Gastroesophageal sphincter (tissue), 4 donors: ENCODE measurements around the gene LTBP1. TPM values are rescaled to one million over a fixed set of nuclear protein-coding genes. Genes with fewer than 3 reads are reported as not detected.
A peak's percentile ranks its signal among the peaks of the same experiment; 100 is the strongest.

ENCODE experiments used
- ATAC-seq: fragments of 150-250 bp; one replicate; pipeline ENCODE4 v1.9.1; 2016; ENCODE audit warnings: mild to moderate bottlenecking, moderate library complexity
- H3K27ac ChIP-seq, 4 donors: fragments of 200-600 bp; sonication (generic) in 3 of 4; 1 replicate in 3 of 4; 2 replicates in 1 of 4; pipeline ENCODE4 v1.5.1; 2016 to 2019
- H3K27me3 ChIP-seq: fragments of 200-600 bp; sonication (generic); one replicate; pipeline ENCODE4 v1.5.1; 2019
- H3K36me3 ChIP-seq, 2 donors: fragments of 200-600 bp; sonication (generic); one replicate each; pipeline ENCODE4 v1.5.1; 2019; ENCODE audit warnings: control low read depth in 1 of 2
- H3K4me1 ChIP-seq, 3 donors: fragments of 200-600 bp; sonication (generic); 1 replicate in 2 of 3; 2 replicates in 1 of 3; pipeline ENCODE4 v1.5.1; 2016 to 2019; ENCODE audit warnings: control low read depth in 2 of 3
- H3K4me3 ChIP-seq, 2 donors: fragments of 200-600 bp; sonication (generic); one replicate each; pipeline ENCODE4 v1.5.1; 2019; ENCODE audit warnings: mild to moderate bottlenecking in 1 of 2, moderate library complexity in 1 of 2
- H3K9me3 ChIP-seq, 3 donors: fragments of 200-600 bp; sonication (generic); one replicate each; pipeline ENCODE4 v1.5.1; 2017 to 2019; ENCODE audit warnings: control low read depth in 2 of 3
- CTCF ChIP-seq, 4 experiments: fragments of 200-600 bp in 2 of 4; fragments of 450-650 bp in 2 of 4; sonication (generic) in 1 of 4; IDR thresholded peaks; one replicate each; pipeline ENCODE4 v1.5.1; 2017 to 2019; ENCODE audit warnings: antibody characterized with exemption in 4 of 4, mild to moderate bottlenecking in 2 of 4, moderate library complexity in 2 of 4
- EP300 ChIP-seq: sonication (generic); formaldehyde crosslinking; IDR thresholded peaks from one replicate; pipeline ENCODE4 v1.6.1; 2017; ENCODE audit warnings: antibody characterized with exemption, mild to moderate bottlenecking
- POLR2A ChIP-seq, 2 donors: fragments of 450-650 bp; IDR thresholded peaks; one replicate each; pipeline ENCODE4 v1.6.1; 2017; ENCODE audit warnings: antibody characterized with exemption in 2 of 2, mild to moderate bottlenecking in 2 of 2, moderate library complexity in 1 of 2
- POLR2AphosphoS5 ChIP-seq: sonication (generic); formaldehyde crosslinking; IDR thresholded peaks from one replicate; pipeline ENCODE4 v1.6.1; 2017; ENCODE audit warnings: antibody characterized with exemption
- WGBS, 2 donors: methylation state at CpG; one replicate each; pipeline ENCODE4 v1.1.5; 2018; ENCODE audit warnings: low coverage in 1 of 2; 5-methylcytosine and 5-hydroxymethylcytosine counted together
- total RNA-seq, 4 donors: library from RNA; depleted of rRNA; stranded (reverse); fragments of >200 nt; gene quantifications; one replicate each; pipeline ENCODE4 v1.1.0, GENCODE V29; 2016

LTBP1 gene
- total RNA-seq, 4 donors from 2014 or later: 238 to 493 (median 378) TPM

- peak; percentile 71 for ATAC-seq
- H3K27ac ChIP-seq: peak overlapping the region; percentile 52 to 72 (median 72)
- peaks cover 4 to 59% (median 10%) of the 10 kb centered on the region in 3 donors for H3K4me1 ChIP-seq
- H3K9me3 ChIP-seq: no peaks in the 10 kb centered on the region
- peaks cover 0 to 19% of the 10 kb centered on the region in 2 donors for H3K36me3 ChIP-seq
- H3K27me3 ChIP-seq: no peaks in the 10 kb centered on the region
- no peak overlapping the region for H3K4me3 ChIP-seq
- WGBS, 2 donors: 29 to 34% methylated on average over 4 to 5 of the region's 5 CpGs
- no peak for TF ChIP-seq EP300
- TF ChIP-seq POLR2AphosphoS5: peak; percentile 22
- TF ChIP-seq POLR2A (IDR thresholded peaks at IDR 0.05): no peak
- no peak for TF ChIP-seq CTCF (IDR thresholded peaks at IDR 0.05)
Measured at GRCh38 chr2:33391529-33392255, 444.9 kb downstream of the LTBP1 start.

DNA sequence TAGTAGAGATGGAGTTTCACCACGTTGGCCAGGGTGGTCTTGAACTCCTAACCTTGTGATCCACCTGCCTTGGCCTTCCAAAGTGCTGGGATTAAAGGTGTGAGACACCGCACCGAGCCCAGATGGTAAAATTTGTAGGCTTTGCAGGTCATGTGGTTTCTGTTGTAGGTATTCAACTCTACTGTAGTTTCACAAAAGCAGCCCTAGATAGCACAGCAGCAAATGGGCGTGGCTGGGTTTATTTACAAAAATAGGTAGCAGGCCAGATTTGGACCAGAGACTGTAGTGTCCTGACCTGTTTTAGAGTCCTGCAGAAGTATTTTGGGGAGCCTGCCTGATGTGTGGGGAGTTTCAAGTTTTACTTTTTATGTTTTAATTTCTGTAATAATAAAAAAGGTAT, 445.6 kb downstream of the LTBP1 start:
- H3K27ac ChIP-seq: peak overlapping the region in 2 of 4 donors; percentile 72
- no peak overlapping the region for H3K4me3 ChIP-seq
- H3K27me3 ChIP-seq: no peaks in the 10 kb centered on the region
- H3K36me3 ChIP-seq: peaks cover 0 to 20% of the 10 kb centered on the region in 2 donors
- H3K4me1 ChIP-seq: peaks cover 4 to 52% (median 10%) of the 10 kb centered on the region in 3 donors
- TF ChIP-seq POLR2AphosphoS5 (no peak), CTCF (IDR thresholded peaks at IDR 0.05) (no peak), EP300 (no peak), POLR2A (IDR thresholded peaks at IDR 0.05) (no peak)
- WGBS, 2 donors: 91 to 92% methylated on average over 2 to 3 of the region's 4 CpGs
- no peak for ATAC-seq
- H3K9me3 ChIP-seq: no peaks in the 10 kb centered on the region

DNA sequence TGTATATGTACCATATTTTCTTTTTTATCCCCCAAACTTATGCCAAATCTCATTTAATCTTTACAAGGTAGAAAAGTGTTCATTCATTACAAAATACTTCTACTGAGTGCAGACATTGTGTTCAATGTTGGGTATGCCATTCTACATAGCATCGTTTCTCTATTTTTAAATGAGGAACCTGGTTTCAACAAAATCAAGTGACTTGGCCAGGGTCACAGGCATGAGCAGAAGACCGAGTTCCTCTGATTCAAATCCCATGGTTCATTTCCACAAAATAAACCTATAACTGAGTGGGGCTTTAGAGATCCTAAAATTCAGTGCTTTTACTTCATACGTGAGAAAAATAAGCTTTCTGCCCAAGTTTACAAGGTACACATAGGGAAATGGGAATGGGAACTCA, 448.3 kb downstream of the LTBP1 start:
- Histone ChIP-seq H3K4me3 (no peak overlapping the region), H3K27ac (peak overlapping the region in 2 of 4 donors; percentile 18 to 44), H3K4me1 (peaks cover 4 to 42% (median 10%) of the 10 kb centered on the region in 3 donors), H3K9me3 (no peaks in the 10 kb centered on the region), H3K36me3 (peaks cover 4 to 20% of the 10 kb centered on the region in 2 donors), H3K27me3 (no peaks in the 10 kb centered on the region)
- ATAC-seq: no peak
- 96 to 100% methylated on average over 2 to 3 of the region's 3 CpGs for whole genome bisulfite sequencing, 2 donors
- no peak for TF ChIP-seq CTCF (IDR thresholded peaks at IDR 0.05)

GRCh38 chr2:33395655-33396249, 449.0 kb downstream of the LTBP1 start:
- no peak for ATAC-seq
- Histone ChIP-seq H3K36me3 (peaks cover 4 to 18% of the 10 kb centered on the region in 2 donors), H3K27ac (peak overlapping the region in 3 of 4 donors; percentile 18 to 44 (median 43)), H3K9me3 (no peaks in the 10 kb centered on the region), H3K4me1 (peaks cover 4 to 36% (median 5%) of the 10 kb centered on the region in 3 donors), H3K27me3 (no peaks in the 10 kb centered on the region), H3K4me3 (no peak overlapping the region)
- no peak for TF ChIP-seq POLR2A (IDR thresholded peaks at IDR 0.05)
- TF ChIP-seq CTCF (IDR thresholded peaks at IDR 0.05): peak; percentile 49 to 68 (median 54)
- TF ChIP-seq POLR2AphosphoS5: no peak
- TF ChIP-seq EP300: no peak

- WGBS, 2 donors: 75 to 88% methylated on average over 3 to 5 of the region's 5 CpGs
- Histone ChIP-seq H3K27me3 (no peaks in the 10 kb centered on the region), H3K4me3 (no peak overlapping the region), H3K4me1 (peaks cover 0 to 8% (median 0%) of the 10 kb centered on the region in 3 donors), H3K9me3 (peaks cover 0 to 7% (median 0%) of the 10 kb centered on the region in 3 donors), H3K36me3 (no peaks in the 10 kb centered on the region), H3K27ac (no peak overlapping the region)
- ATAC-seq: no peak
- TF ChIP-seq POLR2A (IDR thresholded peaks at IDR 0.05): no peak
- TF ChIP-seq POLR2AphosphoS5: no peak
- no peak for TF ChIP-seq CTCF (IDR thresholded peaks at IDR 0.05)
- no peak for TF ChIP-seq EP300
Measured at GRCh38 chr2:33404321-33404720, 457.6 kb downstream of the LTBP1 start.
